A549 treated with Hydrocortisone at 1 μM for 4 hours (cell line): Measurements from ENCODE around the gene MAP2K7. TPM values are rescaled to one million over a fixed set of nuclear protein-coding genes. Genes with fewer than 3 reads are reported as not detected.

Source experiments
- total RNA-seq: library from RNA; stranded (reverse); fragments of 200-300 nt; extraction: Qiagen RNA extraction; gene quantifications from 5 replicates; pipeline ENCODE4 v1.2.3, GENCODE V29; 2022

The MAP2K7 gene
- 13.3 to 15.8 TPM (median 14.8 TPM) in 5 replicates for total RNA-seq

DNA sequence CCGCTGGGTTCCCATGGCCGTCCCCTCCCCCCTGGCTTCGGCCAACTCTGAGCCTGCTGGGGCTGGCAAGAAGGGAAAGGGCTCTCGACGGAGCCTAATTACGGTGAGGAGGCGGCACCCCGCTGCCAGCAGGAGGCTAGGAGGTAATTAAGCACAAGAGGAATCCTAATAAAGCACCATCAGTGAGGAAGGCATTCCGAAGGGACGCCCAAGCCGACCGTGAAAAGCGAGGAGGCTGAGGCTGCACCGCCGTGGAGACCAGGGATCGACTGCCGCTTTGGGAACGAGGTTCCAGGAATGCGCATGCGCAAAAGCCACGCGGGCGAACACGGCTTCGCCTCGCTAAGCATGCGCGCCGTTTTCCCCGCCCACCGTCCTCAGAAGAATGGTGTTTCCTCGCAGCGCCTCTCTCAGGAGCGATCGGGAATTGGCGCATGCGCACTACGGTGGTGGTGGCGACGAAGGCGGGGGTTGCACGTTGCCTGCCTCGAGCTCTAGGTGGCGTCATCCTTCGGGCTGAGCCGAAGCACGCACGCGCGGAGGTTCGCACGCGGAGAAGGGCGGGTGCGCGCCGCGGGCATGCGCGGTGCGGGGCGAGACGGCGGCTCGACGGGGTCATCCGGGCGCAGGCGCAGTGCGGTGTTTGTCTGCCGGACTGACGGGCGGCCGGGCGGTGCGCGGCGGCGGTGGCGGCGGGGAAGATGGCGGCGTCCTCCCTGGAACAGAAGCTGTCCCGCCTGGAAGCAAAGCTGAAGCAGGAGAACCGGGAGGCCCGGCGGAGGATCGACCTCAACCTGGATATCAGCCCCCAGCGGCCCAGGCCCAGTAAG, at the start of gene MAP2K7:
MAP2K7 (plus strand) TSS at position 634 of the 830 bp plus-strand sequence; CDS start at position 702, 68 bp downstream.

GRCh38 chr19:7874076-7874896, 29.4 kb upstream of the MAP2K7 start, which contains the start of gene PRR36:
Gene PRR36 (minus strand): TSS chr19:7874390. CDS start chr19:7873689, 701 bp downstream.

DNA sequence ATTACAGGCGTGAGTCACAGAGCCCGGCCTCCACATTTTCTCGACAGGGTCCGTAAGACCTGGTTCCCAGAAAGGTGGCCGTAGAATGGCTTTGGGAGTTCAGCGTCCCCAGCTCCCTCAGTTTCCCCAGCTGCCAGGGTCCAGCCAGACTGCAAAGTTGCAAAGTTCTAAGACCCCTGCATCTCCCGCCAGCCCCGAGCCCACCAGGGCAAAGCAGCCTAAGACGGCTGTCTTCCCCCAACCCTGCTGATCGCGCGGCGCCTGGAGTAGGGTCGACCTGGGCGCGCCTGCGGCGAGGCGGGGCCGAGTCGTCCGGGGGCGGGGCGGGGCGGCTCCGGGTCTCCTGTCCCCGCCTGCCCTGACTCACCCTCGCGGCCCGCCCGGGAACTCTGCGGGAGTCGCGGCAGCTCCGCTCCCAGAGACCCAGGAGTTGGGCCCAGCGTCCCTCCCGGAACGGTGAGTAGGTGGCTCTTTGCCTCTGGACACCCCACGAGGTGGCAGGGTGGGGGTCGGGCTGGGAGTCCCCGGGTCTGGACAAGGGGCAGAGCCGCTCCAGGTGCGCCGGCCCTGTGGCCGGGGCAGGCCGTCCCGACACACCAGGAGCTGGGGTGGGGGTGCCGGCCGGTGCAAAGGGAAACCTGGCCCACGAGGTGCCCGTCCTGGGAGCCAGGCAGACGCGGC, 15.4 kb upstream of the MAP2K7 start, which contains the start of gene LRRC8E:
LRRC8E (plus strand) TSS at position 366 of the 681 bp plus-strand sequence. CDS start 7,094 bp downstream, outside the sequence.

DNA sequence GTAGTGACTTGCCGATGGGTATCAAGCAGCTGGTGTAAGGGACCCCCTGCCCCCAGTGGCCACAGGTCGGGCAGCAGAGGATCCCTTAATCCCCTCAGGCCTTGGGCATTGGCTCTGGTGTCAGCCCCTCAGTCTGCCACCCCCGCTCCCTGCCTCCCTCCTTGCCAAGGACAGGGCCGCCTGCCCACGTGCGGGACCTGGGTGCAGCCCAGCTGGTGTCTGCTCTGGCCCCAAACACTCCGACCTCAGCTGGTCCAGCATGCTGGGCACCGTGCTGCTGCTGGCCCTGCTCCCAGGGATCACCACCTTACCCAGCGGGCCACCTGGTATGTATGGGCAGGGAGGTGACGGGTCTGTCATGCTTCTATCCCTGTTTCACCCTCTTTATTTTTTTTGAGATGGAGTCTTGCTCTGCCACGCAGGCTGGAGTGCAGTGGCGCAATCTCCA, 10.9 kb downstream of the MAP2K7 start, which contains the start of gene TGFBR3L:
TGFBR3L (plus strand) TSS at position 233 of the 448 bp plus-strand sequence.

DNA sequence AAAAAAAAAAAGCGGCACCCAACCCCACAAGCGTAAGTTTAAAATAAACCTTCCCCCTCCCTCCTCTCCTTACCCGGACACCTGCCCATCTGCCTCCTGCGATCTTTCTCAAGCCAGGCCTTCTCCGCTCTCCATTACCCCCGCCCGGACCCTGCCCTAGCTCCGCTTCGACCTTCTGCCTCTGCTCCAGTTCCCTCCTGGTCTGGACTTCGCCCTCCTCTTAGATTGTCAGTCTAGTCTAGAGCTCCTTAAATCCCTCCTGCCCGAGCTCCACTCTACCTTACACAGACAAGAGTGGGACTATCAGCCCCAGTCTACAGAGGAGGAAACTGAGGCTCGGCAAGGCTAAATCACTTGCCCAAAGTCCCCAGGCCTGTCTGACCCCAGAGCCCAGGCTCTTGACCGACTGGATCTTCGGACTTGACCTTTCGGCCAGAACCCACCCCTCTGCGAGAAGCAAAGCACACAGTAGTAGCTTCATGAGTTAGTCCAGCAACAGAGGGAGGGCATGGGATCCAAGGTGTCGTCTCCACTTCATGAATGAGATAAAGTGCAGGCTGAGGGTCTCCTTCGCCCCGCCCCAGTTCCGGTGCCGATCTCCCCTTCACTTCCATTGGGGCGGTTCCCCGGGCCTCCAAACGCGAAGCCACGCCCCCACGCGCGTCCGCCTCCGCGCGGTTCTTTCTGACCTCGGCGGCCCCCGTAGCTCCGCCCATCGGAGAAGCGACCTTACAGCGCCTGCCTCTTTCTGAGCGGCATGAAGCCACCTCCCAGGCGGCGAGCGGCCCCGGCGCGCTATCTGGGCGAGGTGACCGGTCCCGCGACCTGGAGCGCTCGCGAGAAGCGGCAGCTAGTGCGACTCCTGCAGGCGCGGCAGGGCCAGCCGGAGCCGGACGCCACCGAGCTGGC, 16.2 kb downstream of the MAP2K7 start, which contains the start of gene SNAPC2:
SNAPC2 (plus strand) TSS at position 729 of the 909 bp plus-strand sequence; CDS start at position 758, 29 bp downstream.

DNA sequence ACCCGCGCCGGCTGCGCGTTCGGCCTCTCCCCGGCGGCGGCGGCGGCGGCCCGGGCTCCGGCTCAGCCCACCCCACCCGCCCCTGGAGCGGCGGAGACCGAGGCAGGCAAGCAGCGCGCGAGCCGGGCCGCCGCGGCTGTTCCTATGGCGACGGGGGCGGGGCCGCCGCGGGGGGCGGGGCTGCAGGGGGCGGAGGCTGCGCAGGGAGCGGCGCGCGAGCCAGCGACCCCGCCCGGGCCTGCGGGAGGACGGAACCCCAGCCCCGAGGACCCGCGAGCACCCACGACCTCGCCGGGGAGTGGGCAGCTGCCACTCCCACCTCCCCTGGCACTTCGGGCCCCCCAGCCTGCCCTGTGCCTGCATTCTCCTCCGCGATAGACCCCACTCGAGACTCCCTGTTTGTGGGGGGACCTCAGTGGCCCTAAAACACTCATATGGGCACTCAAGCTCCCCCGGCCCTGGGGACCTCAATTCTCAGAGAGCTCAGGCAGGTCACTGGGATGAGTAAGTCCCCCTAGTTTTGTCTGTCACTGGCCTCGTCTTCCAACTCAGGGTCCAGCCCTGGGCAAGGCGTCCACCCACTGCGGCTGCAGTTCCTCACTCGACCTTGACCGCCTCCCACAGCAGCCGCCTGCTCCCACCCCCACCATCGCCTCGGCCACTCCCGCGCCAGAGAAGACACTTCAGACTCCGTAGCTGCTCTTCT, 22.5 kb downstream of the MAP2K7 start, which contains the start of gene CTXN1:
CTXN1 (minus strand) TSS at position 115 of the 706 bp plus-strand sequence. CDS start 597 bp downstream, outside the sequence.

GRCh38 chr19:7943444-7944176, 39.9 kb downstream of the MAP2K7 start, which contains the start of gene TIMM44:
Gene TIMM44 (minus strand): TSS chr19:7943666. CDS start chr19:7943651, 15 bp downstream.

Other genes with a start within 250 kb of the MAP2K7 start
- gene RETN, start 234.8 kb upstream of the MAP2K7 start, total RNA-seq: not detected in 5 replicates
- gene MCEMP1, start 226.8 kb upstream of the MAP2K7 start, total RNA-seq: not detected in 5 replicates
- 38.8 to 107 TPM (median 101 TPM) in 5 replicates for gene TRAPPC5, start 223.0 kb upstream of the MAP2K7 start, total RNA-seq
- gene FCER2, start 201.7 kb upstream of the MAP2K7 start, total RNA-seq: not detected in 5 replicates
- gene CLEC4G, start 171.8 kb upstream of the MAP2K7 start, total RNA-seq: not detected in 5 replicates
- not detected in 5 replicates for gene CD209, start 156.3 kb upstream of the MAP2K7 start, total RNA-seq
- not detected in 5 replicates for gene CLEC4M, start 140.6 kb upstream of the MAP2K7 start, total RNA-seq
- 1.3 to 2.1 TPM (median 1.8 TPM) in 5 replicates for gene EVI5L, start 73.7 kb upstream of the MAP2K7 start, total RNA-seq
- 0.21 to 0.67 TPM (median 0.41 TPM) in 5 replicates for gene PRR36, start 29.5 kb upstream of the MAP2K7 start, total RNA-seq
- 4.9 to 6.7 TPM (median 6.0 TPM) in 5 replicates for gene LRRC8E, start 15.4 kb upstream of the MAP2K7 start, total RNA-seq
- 1.0 to 2.4 TPM (median 1.6 TPM) in 5 replicates for gene TGFBR3L, start 11.0 kb downstream of the MAP2K7 start, total RNA-seq
- gene SNAPC2, start 16.5 kb downstream of the MAP2K7 start, total RNA-seq: 19.8 to 29.6 TPM (median 29.0 TPM) in 5 replicates
- gene CTXN1, start 22.3 kb downstream of the MAP2K7 start, total RNA-seq: 7.7 to 21.3 TPM (median 20.5 TPM) in 5 replicates
- gene TIMM44, start 39.8 kb downstream of the MAP2K7 start, total RNA-seq: 24.2 to 28.9 TPM (median 25.6 TPM) in 5 replicates
- gene ELAVL1, start 101.8 kb downstream of the MAP2K7 start, total RNA-seq: 60.9 to 81.8 TPM (median 64.9 TPM) in 5 replicates
- gene CCL25, start 148.9 kb downstream of the MAP2K7 start, total RNA-seq: not detected in 5 replicates
- gene FBN3, start 245.7 kb downstream of the MAP2K7 start, total RNA-seq: 0.01 to 0.17 TPM in 2 of 5 replicates, not detected in the others